SK-N-MC (cell line): Measurements from ENCODE around the gene CRYGC.

Experiments used
- FOXP2 ChIP-seq: optimal IDR thresholded peaks from 2 replicates; pipeline ENCODE3; 2011; ENCODE audit warnings: mild to moderate bottlenecking, moderate library complexity; ENCODE audit not compliant: insufficient read depth; ENCODE audit errors: extremely low read length, control extremely low read depth
- POLR2AphosphoS5 ChIP-seq: IDR thresholded peaks from 2 replicates; pipeline ENCODE4 v1.6.1; 2012; ENCODE audit warnings: mild to moderate bottlenecking, low read depth, low read length, borderline replicate concordance

- no peak for TF ChIP-seq POLR2AphosphoS5
- TF ChIP-seq FOXP2: no peak
Observed at GRCh38 chr2:208174144-208174543, 44.5 kb upstream of the CRYGC start.
